Measurements from ENCODE around the gene DBX1. TPM values are rescaled to one million over a fixed set of nuclear protein-coding genes. Genes with fewer than 3 reads are reported as not detected.

DBX1 gene
- total RNA-seq, 4 donors from 2014 or later, result not detected

GRCh38 chr11:20161230-20161918 is 1.1 kb upstream of the DBX1 start:
- 7% methylated on average over 27 of the region's 29 CpGs for WGBS
- no peak overlapping the region for H3K4me3 ChIP-seq
- H3K27me3 ChIP-seq, result peaks cover 4 to 100% (median 91%) of the 10 kb centered on the region in 4 donors
- H3K4me1 ChIP-seq, result peaks cover 25 to 38% (median 32%) of the 10 kb centered on the region in 4 donors
- no peak for DNase-seq (ENCODE audit: extremely low spot score)
- intact Hi-C loops (cut with DNase I), result no loop called here
- no peaks in the 10 kb centered on the region for H3K36me3 ChIP-seq
- no peak for TF ChIP-seq POLR2A (IDR thresholded peaks at IDR 0.05; ENCODE audit: low read depth)
- no peak for TF ChIP-seq EP300 (IDR thresholded peaks at IDR 0.05)
- TF ChIP-seq POLR2AphosphoS5 (IDR thresholded peaks at IDR 0.05), result no peak
- TF ChIP-seq, protein P1, sequence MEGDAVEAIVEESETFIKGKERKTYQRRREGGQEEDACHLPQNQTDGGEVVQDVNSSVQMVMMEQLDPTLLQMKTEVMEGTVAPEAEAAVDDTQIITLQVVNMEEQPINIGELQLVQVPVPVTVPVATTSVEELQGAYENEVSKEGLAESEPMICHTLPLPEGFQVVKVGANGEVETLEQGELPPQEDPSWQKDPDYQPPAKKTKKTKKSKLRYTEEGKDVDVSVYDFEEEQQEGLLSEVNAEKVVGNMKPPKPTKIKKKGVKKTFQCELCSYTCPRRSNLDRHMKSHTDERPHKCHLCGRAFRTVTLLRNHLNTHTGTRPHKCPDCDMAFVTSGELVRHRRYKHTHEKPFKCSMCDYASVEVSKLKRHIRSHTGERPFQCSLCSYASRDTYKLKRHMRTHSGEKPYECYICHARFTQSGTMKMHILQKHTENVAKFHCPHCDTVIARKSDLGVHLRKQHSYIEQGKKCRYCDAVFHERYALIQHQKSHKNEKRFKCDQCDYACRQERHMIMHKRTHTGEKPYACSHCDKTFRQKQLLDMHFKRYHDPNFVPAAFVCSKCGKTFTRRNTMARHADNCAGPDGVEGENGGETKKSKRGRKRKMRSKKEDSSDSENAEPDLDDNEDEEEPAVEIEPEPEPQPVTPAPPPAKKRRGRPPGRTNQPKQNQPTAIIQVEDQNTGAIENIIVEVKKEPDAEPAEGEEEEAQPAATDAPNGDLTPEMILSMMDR (IDR thresholded peaks at IDR 0.05), result no peak
- H3K9me3 ChIP-seq, result no peaks in the 10 kb centered on the region
- H3K27ac ChIP-seq (replicated peaks in 1 of 4), result no peak overlapping the region

DNA sequence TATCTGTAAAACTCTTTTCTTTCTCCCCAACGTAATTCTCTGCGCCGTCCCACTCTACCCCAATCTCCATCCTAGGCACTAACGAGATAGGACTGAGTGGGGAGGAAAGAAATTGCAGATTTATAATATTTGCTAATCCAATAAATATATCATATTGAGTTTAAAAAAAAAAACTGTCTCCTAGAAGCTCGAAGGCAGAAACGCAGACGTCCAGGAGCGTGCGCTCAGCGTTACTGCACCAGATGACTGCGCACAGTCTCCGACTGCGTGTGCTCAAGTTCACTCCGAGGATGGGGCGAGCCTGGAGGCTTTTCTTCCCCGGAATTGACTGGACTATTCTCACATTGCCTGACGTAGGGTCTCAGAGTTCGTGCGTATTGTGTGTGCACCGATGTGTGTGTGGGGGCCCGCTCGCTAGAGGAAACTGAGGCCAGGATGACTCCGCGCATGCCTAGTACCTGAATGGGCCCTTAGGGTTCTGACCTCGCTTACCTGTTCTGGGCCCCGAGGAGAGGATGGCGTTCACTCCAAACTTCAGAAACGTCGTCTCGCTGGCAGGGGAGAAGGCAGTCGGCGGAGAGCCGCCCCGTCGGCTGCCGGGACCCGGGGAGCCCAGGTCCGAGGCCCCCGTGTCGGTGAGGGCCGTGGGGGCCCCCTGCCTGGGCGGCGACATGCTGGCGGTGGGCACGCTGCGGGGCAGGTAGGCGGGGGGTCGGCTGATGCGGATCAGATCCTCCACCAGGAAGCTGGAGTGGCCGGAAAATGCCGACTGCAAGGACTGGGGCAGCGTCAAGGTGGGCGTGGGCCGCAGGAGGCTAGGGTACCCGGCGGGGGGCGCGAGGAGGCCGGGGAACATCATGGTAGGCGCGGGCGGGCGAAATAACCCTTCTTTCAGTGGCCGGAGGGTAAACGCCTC is 551 bp downstream of the DBX1 start:
- DNase-seq (ENCODE audit: extremely low spot score), result no peak
- Histone ChIP-seq H3K27me3 (peaks cover 8 to 98% (median 91%) of the 10 kb centered on the region in 4 donors), H3K9me3 (no peaks in the 10 kb centered on the region), H3K4me3 (no peak overlapping the region), H3K4me1 (peaks cover 30 to 44% (median 37%) of the 10 kb centered on the region in 4 donors), H3K27ac (replicated peaks in 1 of 4) (no peak overlapping the region), H3K36me3 (no peaks in the 10 kb centered on the region)
- TF ChIP-seq POLR2AphosphoS5 (IDR thresholded peaks at IDR 0.05) (no peak), POLR2A (IDR thresholded peaks at IDR 0.05; ENCODE audit: low read depth) (no peak), EP300 (IDR thresholded peaks at IDR 0.05) (no peak)
- TF ChIP-seq, protein P1 (IDR thresholded peaks at IDR 0.05), result no peak
- intact Hi-C loops (cut with DNase I), result no loop called here
- 3% methylated on average over 31 of the region's 65 CpGs for WGBS

GRCh38 chr11:20158597-20159257 is 1.5 kb downstream of the DBX1 start:
- Histone ChIP-seq H3K27ac (replicated peaks in 1 of 4) (no peak overlapping the region), H3K4me1 (peaks cover 24 to 38% (median 33%) of the 10 kb centered on the region in 4 donors), H3K36me3 (no peaks in the 10 kb centered on the region), H3K9me3 (no peaks in the 10 kb centered on the region), H3K27me3 (peaks cover 8 to 98% (median 83%) of the 10 kb centered on the region in 4 donors), H3K4me3 (no peak overlapping the region)
- no peak for DNase-seq (ENCODE audit: extremely low spot score)
- TF ChIP-seq, protein P1 (IDR thresholded peaks at IDR 0.05), result no peak
- no peak for TF ChIP-seq POLR2A (IDR thresholded peaks at IDR 0.05; ENCODE audit: low read depth)
- no peak for TF ChIP-seq EP300 (IDR thresholded peaks at IDR 0.05)
- no peak for TF ChIP-seq POLR2AphosphoS5 (IDR thresholded peaks at IDR 0.05)
- 16% methylated on average over 33 of the region's 33 CpGs for WGBS
- intact Hi-C loops (cut with DNase I), result no loop called here

GRCh38 chr11:20157728-20158127 is 2.5 kb downstream of the DBX1 start:
- peaks cover 8 to 97% (median 74%) of the 10 kb centered on the region in 4 donors for H3K27me3 ChIP-seq
- TF ChIP-seq POLR2A (IDR thresholded peaks at IDR 0.05; ENCODE audit: low read depth) (no peak), POLR2AphosphoS5 (IDR thresholded peaks at IDR 0.05) (no peak), EP300 (IDR thresholded peaks at IDR 0.05) (no peak)
- TF ChIP-seq, protein P1 (IDR thresholded peaks at IDR 0.05), result no peak
- no peak overlapping the region for H3K4me3 ChIP-seq
- peaks cover 17 to 28% (median 23%) of the 10 kb centered on the region in 4 donors for H3K4me1 ChIP-seq
- DNase-seq (ENCODE audit: extremely low spot score), result no peak
- no peak overlapping the region for H3K27ac ChIP-seq (replicated peaks in 1 of 4)
- intact Hi-C loops (cut with DNase I), result no loop called here
- WGBS, result 9% methylated on average over 9 of the region's 9 CpGs
- no peaks in the 10 kb centered on the region for H3K36me3 ChIP-seq
- H3K9me3 ChIP-seq, result no peaks in the 10 kb centered on the region

All from esophagus muscularis mucosa (tissue), 4 donors.